Left ventricle myocardium inferior (tissue), 1 donor: ENCODE data around the gene IKZF2. TPM values are rescaled to one million over a fixed set of nuclear protein-coding genes. Genes with fewer than 3 reads are reported as not detected.
A peak's percentile ranks its signal among the peaks of the same experiment; 100 is the strongest.

Source experiments
- DNase-seq: peaks from one replicate; pipeline ENCODE4 v3.0.0-alpha.2; 2020
- H3K27ac ChIP-seq: fragments of 200-600 bp; replicated peaks from 2 replicates; pipeline ENCODE4 v1.8.0; 2021
- H3K27me3 ChIP-seq: fragments of 200-600 bp; 2 replicates; pipeline ENCODE4 v1.8.0; 2021; ENCODE audit warnings: low read depth
- H3K36me3 ChIP-seq: fragments of 200-600 bp; 2 replicates; pipeline ENCODE4 v1.8.0; 2021
- H3K4me1 ChIP-seq: fragments of 200-600 bp; 2 replicates; pipeline ENCODE4 v1.8.0; 2021
- H3K4me3 ChIP-seq: fragments of 200-600 bp; 2 replicates; pipeline ENCODE4 v1.8.0; 2021; ENCODE audit warnings: mild to moderate bottlenecking, moderate library complexity
- H3K9me3 ChIP-seq: fragments of 200-600 bp; replicated peaks from 2 replicates; pipeline ENCODE4 v1.8.0; 2021
- intact Hi-C: fragments of 100-400 bp; cut with micrococcal nuclease; formaldehyde crosslinking; loops from one replicate; pipeline ENCODE4 v1.11.0; 2022
- total RNA-seq: library from RNA; stranded (reverse); fragmentation: NEBNext Ultra II Directional; extraction: Animal tissue kit (Norgen Biotek cat#: 25700); gene quantifications from one replicate; pipeline ENCODE4 v1.2.1, GENCODE V29; 2021
- TF ChIP-seq, protein P1 (sequence below): fragments of 200-600 bp; IDR thresholded peaks from 2 replicates; pipeline ENCODE4 v1.8.0; 2021; ENCODE audit warnings: antibody characterized with exemption, mild to moderate bottlenecking, borderline replicate concordance
- donor health status: DM: no; HTN: yes; CAD: no; lungs with severe emphysema.

Gene IKZF2
- total RNA-seq, 1 donor from 2014 or later: 6.8 TPM

- intact Hi-C loops: no loop called here
- Histone ChIP-seq H3K27me3 (no peaks in the 10 kb centered on the region), H3K4me3 (no peak overlapping the region), H3K9me3 (no peaks in the 10 kb centered on the region), H3K27ac (no peak overlapping the region), H3K4me1 (peaks cover 23% of the 10 kb centered on the region), H3K36me3 (no peaks in the 10 kb centered on the region)
- TF ChIP-seq, protein P1, sequence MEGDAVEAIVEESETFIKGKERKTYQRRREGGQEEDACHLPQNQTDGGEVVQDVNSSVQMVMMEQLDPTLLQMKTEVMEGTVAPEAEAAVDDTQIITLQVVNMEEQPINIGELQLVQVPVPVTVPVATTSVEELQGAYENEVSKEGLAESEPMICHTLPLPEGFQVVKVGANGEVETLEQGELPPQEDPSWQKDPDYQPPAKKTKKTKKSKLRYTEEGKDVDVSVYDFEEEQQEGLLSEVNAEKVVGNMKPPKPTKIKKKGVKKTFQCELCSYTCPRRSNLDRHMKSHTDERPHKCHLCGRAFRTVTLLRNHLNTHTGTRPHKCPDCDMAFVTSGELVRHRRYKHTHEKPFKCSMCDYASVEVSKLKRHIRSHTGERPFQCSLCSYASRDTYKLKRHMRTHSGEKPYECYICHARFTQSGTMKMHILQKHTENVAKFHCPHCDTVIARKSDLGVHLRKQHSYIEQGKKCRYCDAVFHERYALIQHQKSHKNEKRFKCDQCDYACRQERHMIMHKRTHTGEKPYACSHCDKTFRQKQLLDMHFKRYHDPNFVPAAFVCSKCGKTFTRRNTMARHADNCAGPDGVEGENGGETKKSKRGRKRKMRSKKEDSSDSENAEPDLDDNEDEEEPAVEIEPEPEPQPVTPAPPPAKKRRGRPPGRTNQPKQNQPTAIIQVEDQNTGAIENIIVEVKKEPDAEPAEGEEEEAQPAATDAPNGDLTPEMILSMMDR: no peak
- DNase-seq: no peak
Measured at GRCh38 chr2:212959471-212960117, 191.8 kb downstream of the IKZF2 start.

GRCh38 chr2:212958757-212959295 lies 192.6 kb downstream of the IKZF2 start:
- intact Hi-C loops: no loop called here
- no peak overlapping the region for H3K27ac ChIP-seq
- no peak overlapping the region for H3K4me3 ChIP-seq

DNA sequence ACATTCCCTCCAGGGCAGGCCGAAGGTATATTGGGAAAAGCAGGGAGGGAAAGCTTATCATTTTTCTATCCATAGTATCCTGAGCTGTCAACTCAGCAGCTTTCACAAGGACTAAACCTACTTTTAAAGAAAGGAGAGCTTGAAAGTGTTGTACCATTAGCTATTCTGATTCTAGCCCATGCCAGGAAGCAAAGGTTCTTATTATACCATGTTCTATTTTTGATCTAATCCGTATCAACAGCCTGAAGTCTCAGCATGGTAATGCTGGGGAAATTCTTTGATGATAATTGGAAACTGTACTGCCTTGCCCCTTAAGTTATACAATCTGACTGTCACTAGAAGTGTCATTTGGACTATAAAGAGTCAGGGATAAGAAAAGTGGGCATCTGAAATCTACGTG lies 193.3 kb downstream of the IKZF2 start:
- no peak for DNase-seq
- TF ChIP-seq, protein P1: no peak
- Histone ChIP-seq H3K4me3 (no peak overlapping the region), H3K36me3 (no peaks in the 10 kb centered on the region), H3K4me1 (peaks cover 23% of the 10 kb centered on the region), H3K27me3 (no peaks in the 10 kb centered on the region), H3K9me3 (no peaks in the 10 kb centered on the region), H3K27ac (no peak overlapping the region)
- intact Hi-C loops: no loop called here

More at GRCh38 chr2:212958757-212959295, 192.6 kb downstream of the IKZF2 start:
- Histone ChIP-seq H3K27me3 (no peaks in the 10 kb centered on the region), H3K9me3 (no peaks in the 10 kb centered on the region), H3K4me1 (peaks cover 23% of the 10 kb centered on the region), H3K36me3 (no peaks in the 10 kb centered on the region)
- TF ChIP-seq, protein P1: no peak
- DNase-seq: no peak

DNA sequence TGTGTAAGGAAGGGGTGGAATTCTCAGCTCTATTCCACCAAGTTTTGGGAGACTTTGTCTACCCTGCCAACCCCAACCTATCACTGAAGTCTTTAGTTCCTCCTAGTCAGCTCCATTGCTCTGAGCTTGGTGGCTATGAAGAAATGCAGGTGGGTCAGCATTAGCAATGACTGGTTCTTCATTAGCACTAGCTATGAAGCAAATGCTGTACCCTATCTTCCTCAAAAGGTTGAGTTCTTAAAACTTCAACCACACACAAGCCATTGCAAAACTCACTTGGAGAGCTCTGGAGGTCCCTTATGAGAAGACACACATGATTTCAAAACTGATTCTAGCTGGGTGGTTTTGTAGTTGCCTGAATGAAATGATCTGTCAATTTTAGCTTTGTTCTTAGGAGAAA lies 193.8 kb downstream of the IKZF2 start:
- DNase-seq: no peak
- Histone ChIP-seq H3K9me3 (no peaks in the 10 kb centered on the region), H3K4me3 (no peak overlapping the region), H3K4me1 (peaks cover 23% of the 10 kb centered on the region), H3K27ac (no peak overlapping the region), H3K27me3 (no peaks in the 10 kb centered on the region), H3K36me3 (no peaks in the 10 kb centered on the region)
- intact Hi-C loops: no loop called here
- TF ChIP-seq, protein P1: no peak

- Histone ChIP-seq H3K4me3 (peak overlapping the region; percentile 28), H3K27ac (peak overlapping the region; percentile 4), H3K36me3 (no peaks in the 10 kb centered on the region), H3K4me1 (peaks cover 23% of the 10 kb centered on the region), H3K27me3 (no peaks in the 10 kb centered on the region), H3K9me3 (no peaks in the 10 kb centered on the region)
- TF ChIP-seq, protein P1: no peak
- intact Hi-C loops: no loop called here
- DNase-seq: no peak
Measured at GRCh38 chr2:212956665-212957607, 194.5 kb downstream of the IKZF2 start.
